Stimulated activated naive B cell treated with anti-CD40 and anti-IgM and Interleukin-4, amounts not matched to agents 10 μg/mL and 1 μg/mL and 100 μg/mL, for 72 hours (primary cell): ENCODE measurements around the gene TRIM15.

Experiments
- ATAC-seq, 2 donors: fragments of 150-1000 bp; cut with Tn5 transposase; replicated peaks; 2 replicates each; pipeline ENCODE4 v1.10.0; 2021; ENCODE audit warnings: moderate library complexity in 1 of 2
- DNase-seq: peaks from one replicate; pipeline ENCODE4 v3.0.0; 2021
- H3K27ac Mint-ChIP-seq: one replicate; pipeline ENCODE4 v1.8.0; 2022; ENCODE audit warnings: mild to moderate bottlenecking, mixed read lengths
- H3K27me3 Mint-ChIP-seq, 2 donors: one replicate each; pipeline ENCODE4 v1.8.0; 2022; ENCODE audit warnings: mixed read lengths in 2 of 2
- H3K36me3 Mint-ChIP-seq, 2 donors: one replicate each; pipeline ENCODE4 v1.8.0; 2022; ENCODE audit warnings: mixed read lengths in 2 of 2, mild to moderate bottlenecking in 1 of 2
- H3K4me1 Mint-ChIP-seq, 2 donors: one replicate each; pipeline ENCODE4 v1.8.0; 2022; ENCODE audit warnings: mixed read lengths in 2 of 2, mild to moderate bottlenecking in 1 of 2
- H3K4me3 Mint-ChIP-seq, 2 donors: one replicate each; pipeline ENCODE4 v1.8.0; 2022; ENCODE audit warnings: mild to moderate bottlenecking in 2 of 2, mixed read lengths in 2 of 2, moderate library complexity in 1 of 2
- H3K9me3 Mint-ChIP-seq, 2 donors: one replicate each; pipeline ENCODE4 v1.8.0; 2022; ENCODE audit warnings: mixed read lengths in 2 of 2, mild to moderate bottlenecking in 1 of 2

The TRIM15 gene

DNA sequence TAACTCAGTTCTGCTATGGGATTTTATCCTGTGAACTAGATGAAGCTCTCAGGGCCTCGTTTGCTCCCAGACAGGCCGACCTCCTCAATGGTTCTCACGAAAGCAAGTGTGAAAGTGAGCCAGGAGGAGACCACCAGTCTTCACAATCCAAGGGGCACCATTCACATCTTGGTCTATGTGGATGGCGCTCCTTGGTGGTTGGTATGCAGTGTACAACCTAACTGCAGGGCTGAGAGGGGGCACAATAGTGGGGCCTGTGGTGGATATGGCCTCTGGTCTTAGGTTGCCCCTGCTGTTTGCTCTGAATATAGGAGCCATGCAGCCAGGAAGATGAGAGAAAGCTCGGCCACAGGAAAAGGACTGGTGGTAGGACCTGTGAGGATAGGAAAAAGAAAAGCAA lies 25.2 kb downstream of the TRIM15 start:
- H3K27ac Mint-ChIP-seq: peak overlapping the region; percentile 2

DNA sequence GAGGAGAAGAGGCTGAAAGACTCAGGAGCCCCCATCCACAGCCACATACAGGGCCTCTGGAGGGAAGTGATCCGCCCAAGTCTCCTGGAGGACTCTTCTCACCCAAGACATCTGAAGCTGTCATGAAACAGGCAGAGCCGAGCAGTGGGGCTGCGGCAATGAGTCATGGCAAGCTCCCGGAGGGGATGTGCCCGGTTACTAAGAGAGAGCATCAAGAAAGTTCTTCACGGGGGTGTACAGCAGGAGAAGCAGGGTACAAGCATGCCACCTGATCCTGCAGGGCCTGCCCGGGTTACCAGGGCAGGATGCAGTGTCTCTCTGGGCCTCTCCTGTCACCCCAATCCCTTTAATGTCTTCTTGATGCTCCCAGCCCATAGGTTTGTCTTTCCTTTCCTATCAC lies 28.7 kb downstream of the TRIM15 start:
- Mint-ChIP-seq H3K27ac (no peak overlapping the region), H3K4me3 (no peak overlapping the region), H3K4me1 (peaks cover 6 to 11% of the 10 kb centered on the region in 2 donors), H3K27me3 (no peaks in the 10 kb centered on the region), H3K36me3 (peaks cover 43 to 50% of the 10 kb centered on the region in 2 donors), H3K9me3 (no peaks in the 10 kb centered on the region)
- no peak for ATAC-seq
- DNase-seq: no peak

More for the DNA sequence above, 25.2 kb downstream of the TRIM15 start:
- DNase-seq (no peak), ATAC-seq (no peak)
- H3K27me3 Mint-ChIP-seq: no peaks in the 10 kb centered on the region
- H3K36me3 Mint-ChIP-seq: peaks cover 52 to 59% of the 10 kb centered on the region in 2 donors
- H3K9me3 Mint-ChIP-seq: no peaks in the 10 kb centered on the region
- H3K4me3 Mint-ChIP-seq: no peak overlapping the region
- H3K4me1 Mint-ChIP-seq: peaks cover 0 to 2% of the 10 kb centered on the region in 2 donors

DNA sequence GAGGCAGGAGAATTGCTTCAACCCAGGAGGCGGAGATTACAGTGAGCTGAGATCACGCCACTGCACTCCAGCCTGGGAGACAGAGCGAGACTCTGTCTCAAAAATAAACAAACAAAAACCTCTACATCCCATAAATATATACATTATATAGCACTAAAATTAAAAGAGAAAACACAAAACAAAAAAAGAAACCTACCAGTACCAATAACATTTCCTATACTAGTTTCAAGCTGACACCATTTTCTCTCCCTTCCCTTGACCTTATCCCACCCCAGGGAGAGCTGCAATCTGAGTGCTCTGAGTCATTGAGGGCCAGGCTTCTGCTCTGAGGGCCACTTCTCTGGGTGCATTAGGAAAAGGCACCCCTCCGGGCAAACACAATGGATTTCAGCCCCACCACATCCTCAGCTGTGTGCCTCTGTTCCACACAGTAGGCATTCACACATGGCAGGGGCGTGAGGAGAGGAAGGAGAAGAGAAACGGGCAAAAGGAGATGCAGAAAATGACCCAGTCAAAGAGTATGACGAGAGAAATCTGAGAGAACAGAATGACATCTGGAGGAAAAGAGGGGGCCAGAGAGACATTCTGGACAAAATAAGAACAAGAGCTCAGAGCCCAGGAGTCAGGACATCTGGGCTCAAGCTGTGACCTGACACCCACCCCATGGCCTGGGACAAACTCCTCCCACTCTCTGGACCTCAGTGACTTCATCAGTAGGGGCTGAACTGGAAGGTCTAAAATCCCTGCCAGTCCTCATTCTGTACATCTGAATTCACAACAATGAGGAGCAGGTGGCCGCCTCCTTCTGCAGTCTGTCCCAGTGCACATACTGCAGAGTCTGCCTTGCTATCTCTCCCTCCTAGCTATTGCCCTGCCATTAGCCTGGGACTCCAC lies 31.7 kb downstream of the TRIM15 start:
- Mint-ChIP-seq H3K27ac (peak overlapping the region; percentile 15), H3K4me3 (no peak overlapping the region), H3K9me3 (no peaks in the 10 kb centered on the region), H3K36me3 (peaks cover 35 to 52% of the 10 kb centered on the region in 2 donors), H3K27me3 (no peaks in the 10 kb centered on the region), H3K4me1 (peaks cover 12 to 30% of the 10 kb centered on the region in 2 donors)
- DNase-seq: no peak
- no peak for ATAC-seq

DNA sequence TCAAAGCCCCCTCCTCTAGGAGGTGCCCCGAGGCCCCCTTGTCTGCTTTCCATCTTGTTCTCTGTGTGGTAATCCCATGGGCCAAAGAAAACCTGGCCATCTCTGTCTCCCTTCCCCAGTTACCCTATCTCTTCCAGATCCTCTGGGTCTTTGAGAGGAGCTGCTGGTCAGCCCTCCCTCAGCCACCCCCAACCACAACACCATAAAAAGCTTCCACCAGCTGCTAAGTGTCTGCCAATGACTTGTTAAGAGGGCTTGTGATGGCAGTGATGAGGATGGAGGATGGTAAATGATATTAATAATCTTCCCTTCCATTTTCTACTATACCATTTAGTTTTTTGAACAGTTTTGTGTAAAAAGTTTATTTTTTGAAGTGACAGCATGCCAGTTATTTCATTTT lies 32.6 kb downstream of the TRIM15 start:
- ATAC-seq (no peak), DNase-seq (no peak)
- Mint-ChIP-seq H3K36me3 (peaks cover 40 to 55% of the 10 kb centered on the region in 2 donors), H3K27me3 (no peaks in the 10 kb centered on the region), H3K4me3 (no peak overlapping the region), H3K27ac (no peak overlapping the region), H3K9me3 (no peaks in the 10 kb centered on the region), H3K4me1 (peaks cover 18 to 39% of the 10 kb centered on the region in 2 donors)

DNA sequence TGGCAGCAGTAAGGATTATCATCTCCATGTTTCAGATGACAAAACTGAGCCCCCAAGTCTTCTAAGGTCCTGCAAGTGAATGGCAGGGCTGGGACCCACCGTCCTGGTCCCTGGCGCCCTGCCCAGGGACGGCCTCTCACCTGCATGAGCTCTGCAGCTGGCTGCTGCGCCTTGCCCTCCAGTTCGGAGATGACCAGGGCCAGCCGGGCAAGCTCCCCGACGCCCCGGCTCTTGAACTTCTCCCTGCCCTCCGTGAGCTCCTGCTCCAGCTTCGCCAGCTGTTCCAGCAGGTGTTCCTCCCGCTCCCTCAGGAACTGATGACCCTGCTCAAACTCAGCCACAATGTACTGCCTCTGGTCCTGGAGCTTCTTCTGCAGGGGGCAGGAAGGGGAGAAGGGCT lies 33.0 kb downstream of the TRIM15 start:
- no peak overlapping the region for H3K4me3 Mint-ChIP-seq
- H3K9me3 Mint-ChIP-seq: no peaks in the 10 kb centered on the region
- DNase-seq (no peak), ATAC-seq (no peak)
- no peak overlapping the region for H3K27ac Mint-ChIP-seq
- H3K36me3 Mint-ChIP-seq: peaks cover 38 to 52% of the 10 kb centered on the region in 2 donors
- H3K4me1 Mint-ChIP-seq: peaks cover 22 to 43% of the 10 kb centered on the region in 2 donors
- H3K27me3 Mint-ChIP-seq: no peaks in the 10 kb centered on the region

DNA sequence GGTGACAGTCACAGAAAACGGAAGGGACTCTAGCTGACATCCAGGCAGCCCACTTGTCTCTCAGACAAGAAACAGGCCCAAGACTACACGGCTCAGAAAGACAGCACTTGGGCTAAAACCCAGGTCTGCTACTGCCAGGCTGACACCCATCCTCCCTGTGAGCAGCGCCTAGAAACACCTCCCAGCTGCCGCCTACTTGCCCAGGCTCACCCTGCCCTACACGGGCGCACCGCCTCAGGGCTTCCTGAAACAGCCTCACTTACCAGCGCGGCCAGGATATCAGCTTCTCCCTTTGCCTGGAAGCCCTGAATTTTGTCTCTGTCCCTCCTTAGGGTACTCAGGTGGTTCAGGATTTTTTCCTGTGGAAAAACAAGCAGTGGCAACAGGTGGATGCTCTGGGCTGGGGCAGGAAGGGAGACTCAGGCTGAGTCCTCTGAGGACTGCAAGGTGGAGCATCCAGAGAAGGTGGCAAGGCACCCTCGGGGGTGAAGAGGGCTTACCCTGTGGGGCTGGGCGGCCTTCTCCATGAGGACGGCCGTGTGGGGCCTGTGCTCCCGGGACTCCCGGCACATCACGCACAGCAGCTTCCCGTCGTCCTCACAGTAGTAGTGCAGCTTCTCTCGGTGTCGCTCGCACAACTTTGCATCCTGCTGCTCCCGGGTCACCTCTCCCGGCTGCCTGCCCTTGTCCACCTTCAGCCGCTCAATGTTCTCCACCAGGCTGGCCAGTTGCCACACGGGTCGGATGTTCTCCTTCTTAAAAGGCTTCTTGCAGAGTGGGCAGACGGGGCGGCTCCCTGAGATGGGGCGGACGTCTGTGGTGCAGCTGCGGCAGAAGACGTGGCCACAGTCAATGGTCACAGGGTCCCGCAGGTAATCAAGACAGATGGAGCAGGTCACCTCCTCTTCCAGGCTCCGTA lies 35.1 kb downstream of the TRIM15 start:
- H3K4me3 Mint-ChIP-seq: no peak overlapping the region
- peaks cover 34 to 50% of the 10 kb centered on the region in 2 donors for H3K36me3 Mint-ChIP-seq
- peaks cover 26 to 59% of the 10 kb centered on the region in 2 donors for H3K4me1 Mint-ChIP-seq
- ATAC-seq: no peak
- H3K27ac Mint-ChIP-seq: peak overlapping the region; percentile 74
- no peaks in the 10 kb centered on the region for H3K9me3 Mint-ChIP-seq
- DNase-seq: no peak
- no peaks in the 10 kb centered on the region for H3K27me3 Mint-ChIP-seq

DNA sequence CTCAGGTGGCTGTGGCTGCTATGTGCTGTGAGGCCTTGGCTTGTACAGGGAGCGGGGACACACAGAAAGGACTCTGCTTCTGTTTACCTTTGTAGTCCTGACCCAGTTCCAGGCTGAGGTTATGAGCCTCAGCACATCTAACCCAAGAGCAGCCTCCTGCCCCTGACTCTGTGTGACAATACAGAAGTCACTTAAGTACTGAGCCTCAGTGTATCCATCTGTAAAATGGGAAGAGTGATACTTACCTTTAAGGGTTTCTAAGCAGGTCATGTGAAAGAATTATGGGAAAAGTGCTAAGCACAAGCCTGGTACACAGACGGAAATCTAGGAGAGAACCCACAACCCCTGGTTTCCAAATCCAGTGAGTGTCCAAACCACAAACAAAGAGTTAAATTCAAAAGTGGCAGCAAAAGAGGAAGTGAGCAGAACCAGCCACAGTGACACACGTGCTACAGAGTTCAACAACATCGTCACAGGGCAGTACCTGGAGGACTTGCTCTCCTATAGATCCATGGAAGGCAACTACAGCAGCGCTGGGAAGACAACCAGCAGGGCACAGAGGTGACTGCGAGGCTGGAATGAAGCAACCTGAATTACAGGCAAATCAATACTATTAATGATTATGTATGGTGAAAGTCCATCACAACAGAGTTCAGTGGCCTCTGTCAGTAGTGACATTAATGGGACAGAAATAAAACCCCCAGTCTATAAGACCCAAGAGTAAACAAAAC lies 37.4 kb downstream of the TRIM15 start:
- DNase-seq: peak; percentile 39
- H3K27me3 Mint-ChIP-seq: no peaks in the 10 kb centered on the region
- H3K27ac Mint-ChIP-seq: peak overlapping the region; percentile 87
- no peaks in the 10 kb centered on the region for H3K9me3 Mint-ChIP-seq
- peaks cover 31 to 69% of the 10 kb centered on the region in 2 donors for H3K4me1 Mint-ChIP-seq
- peaks cover 37 to 50% of the 10 kb centered on the region in 2 donors for H3K36me3 Mint-ChIP-seq
- ATAC-seq: peak; percentile 96
- peak overlapping the region in 1 of 2 donors; percentile 7 for H3K4me3 Mint-ChIP-seq

DNA sequence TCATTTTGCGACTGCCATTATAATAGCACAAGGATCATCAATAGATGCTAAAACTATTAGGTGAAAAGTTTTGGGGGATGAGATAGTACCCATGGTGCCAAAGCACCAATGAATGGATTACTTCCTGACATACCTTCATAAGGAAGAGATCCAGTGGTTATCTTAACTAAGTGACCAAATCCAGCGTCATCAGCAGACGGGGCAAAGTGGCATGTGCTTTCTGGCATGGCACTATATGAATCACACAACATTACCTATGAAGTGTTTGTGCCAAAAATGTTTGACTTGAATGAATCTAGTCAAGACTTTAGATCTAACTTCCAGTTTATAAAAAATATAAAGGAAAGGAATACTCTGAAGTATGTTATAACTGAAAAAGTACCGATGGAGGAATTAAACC lies 39.0 kb downstream of the TRIM15 start:
- no peak for DNase-seq
- peaks cover 25 to 37% of the 10 kb centered on the region in 2 donors for H3K36me3 Mint-ChIP-seq
- H3K4me3 Mint-ChIP-seq: no peak overlapping the region
- peaks cover 36 to 81% of the 10 kb centered on the region in 2 donors for H3K4me1 Mint-ChIP-seq
- ATAC-seq: no peak
- no peaks in the 10 kb centered on the region for H3K27me3 Mint-ChIP-seq
- H3K9me3 Mint-ChIP-seq: no peaks in the 10 kb centered on the region
- no peak overlapping the region for H3K27ac Mint-ChIP-seq

DNA sequence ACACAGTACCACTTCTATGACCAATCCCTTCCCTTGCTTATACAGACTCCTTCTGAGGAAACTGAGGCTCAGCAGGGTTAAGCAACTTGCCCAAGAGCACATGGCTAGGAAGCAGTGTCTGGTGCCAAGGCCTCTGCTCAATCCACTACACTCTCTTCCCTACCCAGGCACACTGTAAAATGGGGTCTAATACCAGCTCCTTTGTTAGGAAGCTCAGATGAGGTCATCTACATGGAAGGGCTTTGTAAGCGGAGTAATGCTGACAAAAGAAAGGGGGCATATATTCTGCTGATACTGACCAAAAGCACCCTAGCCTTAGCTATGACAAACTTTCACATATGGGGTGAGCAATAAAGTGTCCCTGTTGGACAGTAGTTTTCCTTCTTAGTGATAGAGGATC lies 40.8 kb downstream of the TRIM15 start:
- Mint-ChIP-seq H3K27ac (no peak overlapping the region), H3K4me1 (peaks cover 47 to 84% of the 10 kb centered on the region in 2 donors), H3K27me3 (no peaks in the 10 kb centered on the region), H3K9me3 (no peaks in the 10 kb centered on the region), H3K36me3 (peaks cover 20 to 39% of the 10 kb centered on the region in 2 donors), H3K4me3 (no peak overlapping the region)
- DNase-seq (no peak), ATAC-seq (no peak)

DNA sequence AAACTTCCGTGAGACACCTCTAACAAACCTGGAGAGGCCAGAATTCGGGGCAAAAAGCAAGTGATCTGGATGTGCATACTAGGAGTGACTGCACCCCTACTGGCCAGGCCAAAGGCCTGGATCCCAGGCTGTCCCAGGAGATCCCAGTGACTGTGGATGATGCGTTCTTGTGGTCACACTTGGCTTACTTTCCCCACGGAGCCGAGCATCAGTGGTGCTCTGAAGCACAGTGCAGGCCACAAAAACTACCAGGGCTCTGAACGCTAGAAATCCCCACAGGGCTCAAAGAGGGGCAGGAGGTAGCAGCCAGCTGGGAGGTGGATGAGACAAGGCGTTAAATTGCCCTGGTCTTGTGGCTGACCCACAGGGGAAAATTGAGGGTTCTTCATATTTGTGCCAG lies 42.8 kb downstream of the TRIM15 start:
- H3K4me3 Mint-ChIP-seq: peak overlapping the region in 1 of 2 donors; percentile 57
- H3K27me3 Mint-ChIP-seq: no peaks in the 10 kb centered on the region
- H3K9me3 Mint-ChIP-seq: no peaks in the 10 kb centered on the region
- DNase-seq (no peak), ATAC-seq (peak; percentile 31 to 49)
- peaks cover 24 to 39% of the 10 kb centered on the region in 2 donors for H3K36me3 Mint-ChIP-seq
- H3K4me1 Mint-ChIP-seq: peaks cover 50 to 87% of the 10 kb centered on the region in 2 donors
- peak overlapping the region; percentile 59 for H3K27ac Mint-ChIP-seq

DNA sequence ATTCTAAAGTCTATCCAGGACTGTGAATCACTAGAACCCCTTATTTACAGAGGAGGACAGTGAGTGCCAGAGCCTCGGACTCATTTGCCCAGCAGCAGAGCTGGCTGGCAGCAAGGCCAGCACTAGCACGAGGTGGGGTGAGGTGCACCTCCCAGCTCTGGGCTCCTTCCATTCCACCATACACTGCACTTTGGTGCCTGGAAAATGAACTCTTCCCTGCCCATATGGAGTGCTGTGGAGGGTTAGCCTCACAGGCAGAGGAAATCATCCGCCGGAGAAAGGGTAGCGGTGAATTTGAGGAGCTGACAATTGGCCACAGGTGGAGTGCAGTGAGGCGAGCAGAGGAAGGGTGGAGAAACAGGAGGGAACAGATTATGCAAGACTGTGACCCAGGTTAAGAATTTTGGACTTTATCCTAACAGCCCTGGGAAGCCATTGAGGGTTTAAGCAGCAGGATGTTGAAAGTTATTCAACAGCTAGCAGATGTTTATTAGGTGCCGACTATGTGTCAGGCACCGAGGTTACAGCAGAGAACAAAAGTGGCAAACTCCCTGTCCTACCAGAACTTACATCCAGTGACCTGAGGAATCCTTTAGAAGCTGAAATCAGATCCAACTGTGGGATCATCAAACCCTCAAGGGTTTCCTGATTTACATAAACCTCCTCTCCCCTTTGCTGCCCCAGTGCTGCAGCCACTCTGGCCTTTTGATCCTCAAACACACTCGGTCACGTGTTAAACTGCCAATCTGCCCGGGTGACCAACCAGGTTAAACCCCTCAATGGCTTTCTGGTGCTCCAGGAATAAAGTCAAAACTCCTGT lies 43.7 kb downstream of the TRIM15 start:
- ATAC-seq: no peak
- no peak for DNase-seq
- peaks cover 27 to 43% of the 10 kb centered on the region in 2 donors for H3K36me3 Mint-ChIP-seq
- no peak overlapping the region for H3K4me3 Mint-ChIP-seq
- H3K9me3 Mint-ChIP-seq: no peaks in the 10 kb centered on the region
- H3K27me3 Mint-ChIP-seq: no peaks in the 10 kb centered on the region
- H3K4me1 Mint-ChIP-seq: peaks cover 55 to 87% of the 10 kb centered on the region in 2 donors
- H3K27ac Mint-ChIP-seq: peak overlapping the region; percentile 56

DNA sequence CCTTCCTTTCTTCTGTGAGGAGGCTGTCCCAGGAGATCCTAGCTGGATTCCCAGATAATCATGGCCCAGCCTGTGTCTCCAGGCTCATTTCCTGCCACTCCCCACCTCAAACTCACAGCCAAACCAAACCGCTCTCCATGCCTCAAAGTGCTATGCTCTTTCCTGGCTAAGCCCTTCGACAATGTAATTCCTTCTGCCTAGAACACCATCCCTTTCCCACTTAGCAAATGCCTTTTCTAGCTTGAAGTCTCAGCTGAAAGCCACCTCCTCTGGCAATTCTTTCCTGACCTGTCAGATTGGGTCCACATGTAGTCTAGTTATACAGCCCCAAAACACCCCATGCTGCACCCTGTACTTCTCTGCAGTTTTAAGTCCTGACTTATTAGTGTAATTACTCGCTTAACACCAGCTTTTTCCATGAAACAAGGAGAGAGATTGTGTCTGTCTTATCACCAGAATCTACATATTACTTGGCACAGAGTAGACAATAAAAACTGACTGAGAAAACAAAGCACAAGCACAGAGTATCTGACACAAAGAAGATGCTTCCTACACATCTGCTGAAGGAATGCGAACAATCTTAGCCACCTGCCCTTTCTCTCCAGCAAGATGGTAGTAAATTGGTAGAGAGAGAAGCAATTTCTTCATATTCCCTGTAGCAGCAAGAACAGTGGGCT lies 44.4 kb downstream of the TRIM15 start:
- Mint-ChIP-seq H3K9me3 (no peaks in the 10 kb centered on the region), H3K4me3 (no peak overlapping the region), H3K4me1 (peaks cover 54 to 86% of the 10 kb centered on the region in 2 donors), H3K27ac (peak overlapping the region; percentile 56), H3K27me3 (no peaks in the 10 kb centered on the region), H3K36me3 (peaks cover 26 to 43% of the 10 kb centered on the region in 2 donors)
- DNase-seq (no peak), ATAC-seq (no peak)

DNA sequence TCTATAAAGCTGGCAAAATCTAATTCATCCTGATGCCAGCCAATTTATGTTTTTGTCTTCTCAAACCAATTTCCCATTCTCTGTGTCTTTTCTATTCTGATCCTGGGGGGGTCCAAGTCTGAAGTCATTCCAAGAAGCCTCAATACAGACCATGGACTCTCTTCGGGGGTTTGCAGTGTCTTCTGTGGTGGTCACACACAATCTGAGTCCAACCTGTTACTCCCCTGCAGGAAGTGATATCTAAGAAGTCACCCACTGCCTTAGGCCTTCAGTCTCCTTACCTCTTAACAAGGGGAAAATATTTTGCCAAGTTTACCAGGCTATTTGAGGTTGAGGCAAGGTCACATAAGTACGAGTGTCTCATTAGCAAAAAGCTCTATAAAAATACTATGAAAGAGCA lies 48.0 kb downstream of the TRIM15 start:
- Mint-ChIP-seq H3K4me1 (peaks cover 55 to 78% of the 10 kb centered on the region in 2 donors), H3K4me3 (peak overlapping the region; percentile 47 to 99), H3K27me3 (no peaks in the 10 kb centered on the region), H3K9me3 (no peaks in the 10 kb centered on the region), H3K36me3 (peaks cover 18 to 49% of the 10 kb centered on the region in 2 donors), H3K27ac (no peak overlapping the region)
- no peak for ATAC-seq
- no peak for DNase-seq
